HG02852 (cell line): ENCODE measurements around the gene CDH5.
"Not testable (repeated sequence)": the region's sequence is repeated elsewhere in the genome, so short reads cannot be mapped to it uniquely, and the experiment has no call there.

Experiments used
- ATAC-seq: cut with Tn5 transposase; IDR thresholded peaks from one replicate; pipeline ENCODE4 v1.9.1; 2021; ENCODE audit warnings: mild to moderate bottlenecking, moderate library complexity; ENCODE audit not compliant: unreplicated experiment

Gene CDH5

GRCh38 chr16:66366433-66367299 is at the start of gene CDH5:
CDH5 (plus strand) TSS chr16:66366691; CDS start chr16:66379338, 12,647 bp downstream.
- no peak for ATAC-seq

- no peak for ATAC-seq
Measured at GRCh38 chr16:66318505-66318904, 48.0 kb upstream of the CDH5 start.

- no peak for ATAC-seq
Measured at GRCh38 chr16:66320774-66321173, 45.7 kb upstream of the CDH5 start.

- ATAC-seq: no peak
Measured at GRCh38 chr16:66322174-66322573, 44.3 kb upstream of the CDH5 start.

- ATAC-seq: no peak
Measured at GRCh38 chr16:66324815-66325515, 41.5 kb upstream of the CDH5 start.

GRCh38 chr16:66325717-66326376 is 40.6 kb upstream of the CDH5 start:
- ATAC-seq: no peak

GRCh38 chr16:66326991-66327513 is 39.4 kb upstream of the CDH5 start:
- ATAC-seq: no peak

GRCh38 chr16:66328282-66328681 is 38.2 kb upstream of the CDH5 start:
- ATAC-seq: no peak

GRCh38 chr16:66331464-66331863 is 35.0 kb upstream of the CDH5 start:
- not testable (repeated sequence) for ATAC-seq

GRCh38 chr16:66332634-66333610 is 33.6 kb upstream of the CDH5 start:
- no peak for ATAC-seq

- ATAC-seq: no peak
Measured at GRCh38 chr16:66334853-66335574, 31.5 kb upstream of the CDH5 start.

GRCh38 chr16:66335704-66336329 is 30.7 kb upstream of the CDH5 start:
- ATAC-seq: no peak

GRCh38 chr16:66337463-66338188 is 28.9 kb upstream of the CDH5 start:
- no peak for ATAC-seq

- ATAC-seq: no peak
Measured at GRCh38 chr16:66342294-66342900, 24.1 kb upstream of the CDH5 start.

- no peak for ATAC-seq
Measured at GRCh38 chr16:66344533-66345145, 21.9 kb upstream of the CDH5 start.

GRCh38 chr16:66346221-66346620 is 20.3 kb upstream of the CDH5 start:
- ATAC-seq: no peak

GRCh38 chr16:66352304-66352703 is 14.2 kb upstream of the CDH5 start:
- ATAC-seq: no peak

GRCh38 chr16:66353055-66353454 is 13.4 kb upstream of the CDH5 start:
- ATAC-seq: no peak
